SU-DHL-6 (cell line): ENCODE measurements around the gene SIRT6.

Source experiments
- EZH2phosphoT487 ChIP-seq: fragments of 200-600 bp; sonication (generic), shearing (Covaris generic); conservative IDR thresholded peaks from 2 replicates; pipeline ENCODE4 v1.6.1; 2018; ENCODE audit warnings: mild to moderate bottlenecking, antibody characterized with exemption, low read length, moderate library complexity, mixed read lengths
- TF ChIP-seq, protein P1 (sequence below): fragments of 200-600 bp; sonication (generic); IDR thresholded peaks from one replicate; pipeline ENCODE4 v1.5.1; 2017; ENCODE audit warnings: antibody characterized with exemption, mild to moderate bottlenecking, low read length, moderate library complexity; ENCODE audit not compliant: insufficient read depth, poor library complexity, severe bottlenecking

DNA sequence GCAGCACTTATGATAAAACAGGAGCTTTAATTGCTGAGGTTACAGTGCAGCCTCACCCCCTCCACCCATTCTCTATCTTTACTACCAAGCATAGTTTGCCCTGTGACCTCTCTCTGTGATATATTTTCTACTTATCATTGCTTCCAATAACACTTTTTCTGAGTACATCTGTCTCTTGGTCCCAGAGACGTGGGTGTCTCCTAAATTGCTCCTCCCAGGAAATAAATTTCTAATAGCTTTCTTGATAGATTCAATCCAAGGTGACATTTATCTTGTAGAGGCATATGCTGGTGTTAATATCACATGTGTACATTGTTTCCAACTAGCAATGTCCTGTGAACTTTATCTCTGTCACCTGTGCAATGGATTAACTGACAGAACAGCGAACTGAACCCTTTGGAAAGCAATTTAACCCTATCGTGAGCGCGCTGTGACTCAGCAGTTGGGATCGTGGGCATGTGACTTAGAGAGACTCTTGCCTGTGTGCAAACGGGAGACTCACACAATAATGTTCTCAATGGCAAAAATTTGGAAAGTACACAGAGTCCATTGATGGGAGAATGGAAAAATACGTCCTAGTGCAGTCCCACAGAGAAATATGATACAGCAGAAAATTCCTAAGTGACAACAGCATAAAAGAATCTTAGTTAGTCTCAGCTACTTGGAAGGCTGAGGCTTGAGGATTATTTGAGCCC lies 51.5 kb downstream of the SIRT6 start:
- TF ChIP-seq, protein P1, sequence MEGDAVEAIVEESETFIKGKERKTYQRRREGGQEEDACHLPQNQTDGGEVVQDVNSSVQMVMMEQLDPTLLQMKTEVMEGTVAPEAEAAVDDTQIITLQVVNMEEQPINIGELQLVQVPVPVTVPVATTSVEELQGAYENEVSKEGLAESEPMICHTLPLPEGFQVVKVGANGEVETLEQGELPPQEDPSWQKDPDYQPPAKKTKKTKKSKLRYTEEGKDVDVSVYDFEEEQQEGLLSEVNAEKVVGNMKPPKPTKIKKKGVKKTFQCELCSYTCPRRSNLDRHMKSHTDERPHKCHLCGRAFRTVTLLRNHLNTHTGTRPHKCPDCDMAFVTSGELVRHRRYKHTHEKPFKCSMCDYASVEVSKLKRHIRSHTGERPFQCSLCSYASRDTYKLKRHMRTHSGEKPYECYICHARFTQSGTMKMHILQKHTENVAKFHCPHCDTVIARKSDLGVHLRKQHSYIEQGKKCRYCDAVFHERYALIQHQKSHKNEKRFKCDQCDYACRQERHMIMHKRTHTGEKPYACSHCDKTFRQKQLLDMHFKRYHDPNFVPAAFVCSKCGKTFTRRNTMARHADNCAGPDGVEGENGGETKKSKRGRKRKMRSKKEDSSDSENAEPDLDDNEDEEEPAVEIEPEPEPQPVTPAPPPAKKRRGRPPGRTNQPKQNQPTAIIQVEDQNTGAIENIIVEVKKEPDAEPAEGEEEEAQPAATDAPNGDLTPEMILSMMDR, result no peak
- TF ChIP-seq EZH2phosphoT487, result no peak
